Activated T-helper 1 cell treated with anti-CD3 and anti-CD28 coated beads, Interleukin-12 subunit alpha, Interleukin-12 subunit beta, Interleukin-2, Interleukin-4 antibody, amounts not matched to agents 30 ng/mL and 10 ng/mL and 1 ng/mL, durations not matched to agents 14 hours and 24 hours and 36 hours (primary cell): Measurements from ENCODE around the gene KDELR3. TPM values are rescaled to one million over a fixed set of nuclear protein-coding genes. Genes with fewer than 3 reads are reported as not detected.

Source experiments
- total RNA-seq: library from RNA; stranded (reverse); gene quantifications from 2 replicates; pipeline ENCODE4 v1.2.3, GENCODE V29; 2022

KDELR3 gene
- total RNA-seq, 1 donor from 2014 or later, result 1.1 TPM

Other genes with a start within 250 kb of the KDELR3 start
- 36.6 and 39.1 TPM in 2 replicates for gene TMEM184B, start 195.1 kb upstream of the KDELR3 start, total RNA-seq
- 151 and 154 TPM in 2 replicates for gene CSNK1E, start 150.7 kb upstream of the KDELR3 start, total RNA-seq
- not detected in 2 replicates for gene KCNJ4, start 12.9 kb upstream of the KDELR3 start, total RNA-seq
- gene DDX17, start 38.2 kb downstream of the KDELR3 start, total RNA-seq, result 356 and 358 TPM in 2 replicates
- 11.2 and 11.7 TPM in 2 replicates for gene DMC1, start 102.1 kb downstream of the KDELR3 start, total RNA-seq
- gene FAM227A, start 188.3 kb downstream of the KDELR3 start, total RNA-seq, result 0.16 and 0.78 TPM in 2 replicates
- gene CBY1, start 188.5 kb downstream of the KDELR3 start, total RNA-seq, result 8.6 and 8.8 TPM in 2 replicates
- 153 and 156 TPM in 2 replicates for gene TOMM22, start 213.9 kb downstream of the KDELR3 start, total RNA-seq
- gene JOSD1, start 232.8 kb downstream of the KDELR3 start, total RNA-seq, result 77.7 and 86.0 TPM in 2 replicates
- 102 and 111 TPM in 2 replicates for gene GTPBP1, start 237.8 kb downstream of the KDELR3 start, total RNA-seq